ENCODE measurements around the gene GAMT. TPM values are rescaled to one million over a fixed set of nuclear protein-coding genes. Genes with fewer than 3 reads are reported as not detected.
A peak's percentile ranks its signal among the peaks of the same experiment; 100 is the strongest.

The GAMT gene
- total and polyA plus RNA-seq, 2 donors: 10.3 to 18.5 TPM

- Histone ChIP-seq H3K4me3 (ENCODE audit: low read depth, low read length) (peak overlapping the region; percentile 97), H3K27ac (ENCODE audit: low read depth) (peak overlapping the region; percentile 91), H3K4me1 (ENCODE audit: insufficient read depth) (peaks cover 2% of the 10 kb centered on the region), H3K36me3 (ENCODE audit: insufficient read depth) (no peaks in the 10 kb centered on the region)
- WGBS: under 1% methylated on average over 69 of the region's 69 CpGs
- no peak for DNase-seq (ENCODE audit: extremely low spot score)
Measured at GRCh38 chr19:1408300-1409203, 7.2 kb upstream of the GAMT start.

- Histone ChIP-seq H3K4me3 (ENCODE audit: low read depth, low read length) (peak within 1 kb of the TSS; percentile 97), H3K4me1 (ENCODE audit: insufficient read depth) (peaks cover 2% of the 10 kb centered on the region), H3K36me3 (ENCODE audit: insufficient read depth) (no peaks in the 10 kb centered on the region), H3K27ac (ENCODE audit: low read depth) (peak within 1 kb of the TSS; percentile 91)
- DNase-seq (ENCODE audit: extremely low spot score): no peak
- under 1% methylated on average over 120 of the region's 121 CpGs for WGBS
Measured at GRCh38 chr19:1407528-1408299, 6.4 kb upstream of the GAMT start, which contains the start of gene DAZAP1. Gene DAZAP1 (plus strand): TSS chr19:1407586. CDS start chr19:1407774, 188 bp downstream.

DNA sequence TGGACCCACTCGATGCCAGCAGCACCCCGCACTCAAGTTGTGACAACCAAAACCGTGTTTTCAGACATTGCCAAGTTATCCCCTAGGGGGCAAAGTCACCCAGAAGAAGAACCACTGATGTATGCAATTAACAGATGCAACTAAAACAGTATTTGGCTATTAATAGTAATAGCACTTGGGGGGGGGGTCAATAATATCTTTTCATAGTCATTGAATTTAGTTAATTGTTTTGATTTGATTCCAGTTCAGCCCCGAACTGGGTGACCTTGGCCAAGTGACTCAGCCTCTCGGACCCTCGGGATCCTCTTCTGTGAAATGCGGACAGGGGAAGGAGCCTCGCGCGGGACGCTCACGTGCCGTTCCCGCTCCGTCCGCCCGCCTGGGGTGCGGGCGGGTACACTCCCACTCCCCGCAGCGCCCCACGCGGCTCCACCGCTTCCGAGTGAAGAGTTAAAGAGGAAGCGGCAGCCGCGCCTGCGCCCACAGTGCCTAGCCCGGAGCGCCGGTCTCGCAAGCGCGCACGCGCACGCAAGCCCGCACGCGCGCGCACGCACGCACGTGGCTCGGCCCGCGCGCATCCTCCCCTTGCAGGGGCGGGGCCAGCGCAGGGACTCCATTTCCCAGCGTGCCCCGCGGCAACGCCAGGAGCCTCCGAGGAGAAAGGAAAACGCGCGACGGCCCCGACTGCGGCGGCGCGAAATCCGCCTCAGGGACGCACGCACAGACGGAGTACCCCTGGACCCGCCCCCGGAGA lies 5.6 kb upstream of the GAMT start:
- WGBS: under 1% methylated on average over 72 of the region's 72 CpGs
- no peaks in the 10 kb centered on the region for H3K36me3 ChIP-seq (ENCODE audit: insufficient read depth)
- H3K4me1 ChIP-seq (ENCODE audit: insufficient read depth): peaks cover 2% of the 10 kb centered on the region
- peak overlapping the region; percentile 52 for H3K27ac ChIP-seq (ENCODE audit: low read depth)
- peak overlapping the region; percentile 40 for H3K4me3 ChIP-seq (ENCODE audit: low read depth, low read length)
- peak; percentile 92 for DNase-seq (ENCODE audit: extremely low spot score)

DNA sequence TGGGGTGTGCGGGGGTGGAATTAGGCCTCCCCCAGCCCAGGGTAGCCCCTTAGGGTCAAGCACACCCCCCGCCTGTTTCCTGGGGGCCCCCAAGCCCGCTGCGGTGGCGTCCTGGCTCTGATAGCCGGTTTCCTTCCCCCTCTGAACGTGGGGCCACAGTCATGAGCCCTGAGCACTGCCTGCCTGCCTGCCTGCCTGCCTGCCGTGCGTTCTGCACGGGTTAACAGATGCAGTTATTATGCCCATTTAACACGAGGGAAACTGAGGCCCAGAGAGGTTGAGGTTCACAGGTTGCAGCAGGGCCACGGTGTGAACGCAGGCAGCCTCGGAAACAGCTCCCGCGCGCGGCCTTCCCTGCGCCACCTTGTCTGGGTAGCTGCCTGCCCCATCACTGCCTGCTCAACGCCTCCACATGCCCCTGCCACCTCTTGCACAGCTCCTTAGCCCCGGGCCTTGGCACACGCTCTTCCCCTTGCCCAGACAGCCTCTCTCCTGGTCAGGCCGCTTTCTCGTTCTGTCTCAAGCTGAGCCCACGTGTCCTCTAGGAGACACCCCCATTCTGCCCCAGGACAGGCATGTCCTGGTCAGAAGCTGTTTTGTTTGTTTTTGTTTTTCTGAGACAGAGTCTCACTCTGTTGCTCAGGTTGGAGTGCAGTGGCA lies 1.2 kb upstream of the GAMT start:
- Histone ChIP-seq H3K36me3 (ENCODE audit: insufficient read depth) (no peaks in the 10 kb centered on the region), H3K4me1 (ENCODE audit: insufficient read depth) (no peaks in the 10 kb centered on the region), H3K27ac (ENCODE audit: low read depth) (no peak overlapping the region), H3K4me3 (ENCODE audit: low read depth, low read length) (no peak overlapping the region)
- WGBS: 65% methylated on average over 25 of the region's 25 CpGs
- no peak for DNase-seq (ENCODE audit: extremely low spot score)

DNA sequence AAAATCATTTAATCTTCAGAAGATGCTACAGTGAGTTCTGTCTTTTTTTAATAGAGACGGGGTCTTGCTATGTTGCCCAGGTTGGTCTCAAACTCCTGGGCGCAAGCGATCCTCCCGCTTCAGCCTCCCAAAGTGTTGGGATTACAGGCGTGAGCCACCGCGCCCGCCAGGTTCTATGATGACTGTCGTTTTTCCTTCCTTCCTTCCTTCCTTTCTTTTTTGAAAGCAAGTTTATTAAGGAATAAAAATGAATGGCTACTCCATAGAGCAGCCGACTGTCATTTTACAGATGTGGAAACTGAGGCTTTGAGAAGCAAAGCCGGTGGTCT lies 511 bp upstream of the GAMT start:
- Histone ChIP-seq H3K4me1 (ENCODE audit: insufficient read depth) (no peaks in the 10 kb centered on the region), H3K27ac (ENCODE audit: low read depth) (no peak overlapping the region), H3K36me3 (ENCODE audit: insufficient read depth) (no peaks in the 10 kb centered on the region), H3K4me3 (ENCODE audit: low read depth, low read length) (no peak overlapping the region)
- WGBS: 63% methylated on average over 11 of the region's 11 CpGs
- no peak for DNase-seq (ENCODE audit: extremely low spot score)

DNA sequence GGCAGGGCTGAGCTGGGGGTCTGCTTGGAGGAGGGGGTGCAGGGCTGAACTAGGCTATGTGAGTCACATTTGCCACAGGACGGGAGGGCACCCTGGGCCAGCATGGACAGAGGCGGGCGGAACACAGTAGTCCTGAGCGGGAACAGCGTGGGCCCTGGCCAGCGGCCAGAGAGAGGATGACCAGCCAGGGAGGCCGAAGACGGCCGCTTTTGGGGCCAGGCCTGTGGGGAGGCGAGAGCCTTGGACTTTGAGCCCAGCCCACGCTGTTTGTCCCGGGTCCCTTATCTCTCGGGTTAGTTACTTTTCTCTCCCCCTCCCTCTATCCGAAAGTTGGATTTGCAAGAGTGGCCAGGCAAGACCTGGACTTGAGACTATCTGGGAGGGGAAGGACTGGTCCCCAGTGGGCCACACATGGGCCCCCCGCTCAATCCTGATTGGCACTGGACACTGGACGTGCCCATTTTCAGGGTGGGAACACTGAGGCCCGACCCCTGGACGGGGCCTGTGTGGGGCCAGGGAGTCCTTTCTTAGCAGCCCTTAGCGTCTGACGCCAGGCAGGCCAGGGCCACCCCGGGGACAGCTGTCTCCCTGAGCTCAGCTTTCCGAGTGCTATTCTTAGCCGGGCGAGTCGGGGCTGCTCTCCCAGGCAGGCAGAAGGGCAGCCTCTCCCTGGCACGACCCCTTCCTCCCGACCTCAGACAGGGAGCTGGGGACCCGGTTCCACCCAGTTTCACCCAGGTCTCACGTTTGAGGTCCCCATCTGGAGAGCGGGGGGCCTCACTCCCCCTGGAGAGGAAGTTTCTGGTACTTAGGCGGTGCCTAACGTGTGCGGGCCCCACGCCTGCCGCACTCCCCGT lies 833 bp downstream of the GAMT start:
- Histone ChIP-seq H3K4me1 (ENCODE audit: insufficient read depth) (no peaks in the 10 kb centered on the region), H3K27ac (ENCODE audit: low read depth) (no peak overlapping the region), H3K4me3 (ENCODE audit: low read depth, low read length) (peak overlapping the region; percentile 64), H3K36me3 (ENCODE audit: insufficient read depth) (no peaks in the 10 kb centered on the region)
- no peak for DNase-seq (ENCODE audit: extremely low spot score)
- 22% methylated on average over 36 of the region's 36 CpGs for WGBS

- H3K27ac ChIP-seq (ENCODE audit: low read depth): no peak overlapping the region
- DNase-seq (ENCODE audit: extremely low spot score): no peak
- H3K4me3 ChIP-seq (ENCODE audit: low read depth, low read length): no peak overlapping the region
- no peaks in the 10 kb centered on the region for H3K4me1 ChIP-seq (ENCODE audit: insufficient read depth)
- H3K36me3 ChIP-seq (ENCODE audit: insufficient read depth): no peaks in the 10 kb centered on the region
- 95% methylated on average over 15 of the region's 15 CpGs for WGBS
Measured at GRCh38 chr19:1399745-1400144, 1.6 kb downstream of the GAMT start.

DNA sequence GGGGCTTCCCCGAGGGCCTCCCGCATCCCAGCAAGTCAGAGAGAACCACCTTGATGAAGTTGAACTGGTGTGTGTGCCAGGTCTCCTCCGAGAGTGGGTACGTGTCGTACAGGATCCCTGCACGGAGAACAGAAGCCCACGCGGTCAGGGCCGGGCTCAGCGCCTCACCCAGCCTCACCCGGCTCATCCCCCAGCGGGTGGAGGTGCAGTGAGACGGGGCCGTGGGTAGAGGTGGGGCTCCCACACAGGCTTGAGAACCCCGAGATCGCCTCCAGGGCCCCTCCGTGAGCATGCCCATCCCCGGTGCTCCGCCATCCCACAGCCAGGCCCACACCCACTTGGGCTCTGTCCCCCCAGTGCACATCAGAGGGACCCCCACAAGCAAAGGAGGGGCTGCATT lies 2.3 kb downstream of the GAMT start:
- Histone ChIP-seq H3K4me3 (ENCODE audit: low read depth, low read length) (no peak overlapping the region), H3K27ac (ENCODE audit: low read depth) (no peak overlapping the region), H3K4me1 (ENCODE audit: insufficient read depth) (no peaks in the 10 kb centered on the region), H3K36me3 (ENCODE audit: insufficient read depth) (no peaks in the 10 kb centered on the region)
- DNase-seq (ENCODE audit: extremely low spot score): no peak
- 92% methylated on average over 19 of the region's 19 CpGs for WGBS

GRCh38 chr19:1397838-1398237 lies 3.5 kb downstream of the GAMT start:
- Histone ChIP-seq H3K27ac (ENCODE audit: low read depth) (no peak overlapping the region), H3K4me3 (ENCODE audit: low read depth, low read length) (no peak overlapping the region), H3K4me1 (ENCODE audit: insufficient read depth) (no peaks in the 10 kb centered on the region), H3K36me3 (ENCODE audit: insufficient read depth) (no peaks in the 10 kb centered on the region)
- 92% methylated on average over 9 of the region's 9 CpGs for WGBS
- no peak for DNase-seq (ENCODE audit: extremely low spot score)

DNA sequence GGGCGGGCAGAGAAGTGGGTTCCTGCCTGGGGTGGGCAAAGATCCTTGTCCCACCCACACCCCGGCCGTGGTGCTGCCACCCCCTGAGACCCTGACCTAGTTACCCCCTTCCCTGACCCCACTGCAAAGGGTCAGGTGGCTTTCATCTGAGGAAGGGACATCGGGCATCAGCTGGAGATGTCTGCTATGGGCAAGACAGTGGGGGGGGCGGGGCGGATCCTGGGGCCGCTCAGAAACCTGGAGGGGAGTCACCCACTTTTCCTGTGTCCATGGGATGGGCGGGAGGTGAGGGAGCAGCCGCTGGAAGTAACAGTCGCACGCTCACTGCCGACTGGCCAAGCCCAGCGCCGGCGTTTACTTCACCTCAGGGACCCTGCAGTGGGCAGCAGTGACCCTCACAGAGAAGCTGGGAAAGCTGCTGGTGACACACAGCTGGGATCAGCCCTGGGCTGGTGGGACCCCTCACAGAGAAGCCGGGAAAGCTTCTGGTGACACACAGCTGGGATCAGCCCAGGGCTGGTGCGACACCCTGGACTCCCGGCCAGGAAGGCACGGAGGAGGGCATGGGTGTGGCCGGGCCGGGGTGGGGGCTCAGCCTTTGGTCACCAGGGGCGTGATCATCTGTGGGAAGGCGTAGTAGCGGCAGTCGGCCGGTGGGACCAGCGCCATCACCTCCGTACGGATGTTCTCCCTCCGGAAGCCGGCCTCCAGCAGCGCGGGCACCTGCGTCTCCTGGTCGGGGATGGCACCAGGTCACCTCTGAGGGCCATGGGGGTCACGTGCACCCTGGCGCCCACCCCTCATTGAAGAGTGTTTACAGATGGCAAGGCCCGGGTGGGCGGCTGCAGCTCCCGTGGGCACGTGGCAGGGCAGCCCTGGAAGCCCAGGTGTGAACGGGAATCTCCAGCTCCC lies 4.3 kb downstream of the GAMT start:
- H3K4me1 ChIP-seq (ENCODE audit: insufficient read depth): no peaks in the 10 kb centered on the region
- H3K36me3 ChIP-seq (ENCODE audit: insufficient read depth): no peaks in the 10 kb centered on the region
- 69% methylated on average over 42 of the region's 42 CpGs for WGBS
- H3K4me3 ChIP-seq (ENCODE audit: low read depth, low read length): no peak overlapping the region
- no peak for DNase-seq (ENCODE audit: extremely low spot score)
- H3K27ac ChIP-seq (ENCODE audit: low read depth): no peak overlapping the region

- WGBS: 41% methylated on average over 25 of the region's 25 CpGs
- no peaks in the 10 kb centered on the region for H3K36me3 ChIP-seq (ENCODE audit: insufficient read depth)
- H3K4me3 ChIP-seq (ENCODE audit: low read depth, low read length): no peak overlapping the region
- H3K4me1 ChIP-seq (ENCODE audit: insufficient read depth): no peaks in the 10 kb centered on the region
- no peak overlapping the region for H3K27ac ChIP-seq (ENCODE audit: low read depth)
- DNase-seq (ENCODE audit: extremely low spot score): no peak
Measured at GRCh38 chr19:1396019-1396767, 5.1 kb downstream of the GAMT start.
